KOPT-K1 (cell line): ENCODE data around the gene MRPL16.
"Not testable (repeated sequence)": the region's sequence is repeated elsewhere in the genome, so short reads cannot be mapped to it uniquely, and the experiment has no call there.

Experiments used
- H3K27ac ChIP-seq: fragments of 200-600 bp; sonication (generic); 2 replicates; pipeline ENCODE4 v1.5.1; 2016; ENCODE audit warnings: antibody characterized with exemption, mild to moderate bottlenecking, low read depth, low read length; ENCODE audit not compliant: poor library complexity, severe bottlenecking
- H3K36me3 ChIP-seq: fragments of 200-600 bp; sonication (generic); 2 replicates; pipeline ENCODE4 v1.5.1; 2017; ENCODE audit warnings: antibody characterized with exemption, mild to moderate bottlenecking, low read length, moderate library complexity; ENCODE audit not compliant: insufficient read depth
- H3K9me3 ChIP-seq: fragments of 200-600 bp; sonication (generic); 2 replicates; pipeline ENCODE4 v1.5.1; 2017; ENCODE audit warnings: antibody characterized with exemption, low read length, mild to moderate bottlenecking; ENCODE audit not compliant: insufficient read depth, poor library complexity, severe bottlenecking

Gene MRPL16

DNA sequence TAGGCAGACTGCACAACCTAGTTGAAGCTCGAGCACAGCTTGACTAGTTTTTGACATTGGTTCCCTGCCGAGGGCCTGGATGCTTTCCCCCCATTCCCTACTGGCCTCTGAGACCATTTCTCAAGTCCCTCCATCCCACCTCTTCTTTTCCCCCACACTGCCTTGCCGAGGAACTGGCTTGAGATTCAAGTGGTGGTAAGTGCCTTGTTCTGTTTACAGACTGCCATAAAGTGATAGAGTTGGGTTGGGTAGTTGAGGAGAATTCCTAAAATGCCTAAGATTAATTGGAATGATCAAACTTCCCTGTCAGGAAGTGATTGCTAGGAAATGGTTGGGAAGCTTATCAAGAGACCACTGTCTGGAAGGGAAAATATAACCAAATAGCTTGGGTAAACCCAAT lies 16.2 kb downstream of the MRPL16 start:
- H3K36me3 ChIP-seq = no peaks in the 10 kb centered on the region
- H3K27ac ChIP-seq = no peak overlapping the region
- H3K9me3 ChIP-seq = no peaks in the 10 kb centered on the region

DNA sequence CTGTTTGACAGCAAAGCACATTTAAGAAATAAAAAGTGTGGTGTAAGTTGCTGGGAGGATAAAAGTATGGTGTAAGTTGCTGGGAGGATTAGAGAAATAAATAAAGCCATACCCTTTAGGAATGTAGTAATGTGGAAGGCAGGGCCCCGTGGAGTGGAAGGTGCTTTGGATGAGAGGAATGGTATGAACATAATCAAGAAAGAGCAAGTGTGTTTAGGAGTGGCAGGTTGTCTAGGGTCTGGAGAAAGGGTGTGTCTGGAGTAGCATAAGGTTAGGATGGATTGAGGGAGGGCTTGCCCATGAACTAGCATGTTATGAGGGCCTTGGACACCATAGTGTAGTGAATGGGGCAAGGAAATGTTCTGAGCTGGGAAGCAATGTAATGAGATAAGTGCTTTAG lies 18.1 kb downstream of the MRPL16 start:
- no peak overlapping the region for H3K27ac ChIP-seq
- no peaks in the 10 kb centered on the region for H3K36me3 ChIP-seq
- no peaks in the 10 kb centered on the region for H3K9me3 ChIP-seq

DNA sequence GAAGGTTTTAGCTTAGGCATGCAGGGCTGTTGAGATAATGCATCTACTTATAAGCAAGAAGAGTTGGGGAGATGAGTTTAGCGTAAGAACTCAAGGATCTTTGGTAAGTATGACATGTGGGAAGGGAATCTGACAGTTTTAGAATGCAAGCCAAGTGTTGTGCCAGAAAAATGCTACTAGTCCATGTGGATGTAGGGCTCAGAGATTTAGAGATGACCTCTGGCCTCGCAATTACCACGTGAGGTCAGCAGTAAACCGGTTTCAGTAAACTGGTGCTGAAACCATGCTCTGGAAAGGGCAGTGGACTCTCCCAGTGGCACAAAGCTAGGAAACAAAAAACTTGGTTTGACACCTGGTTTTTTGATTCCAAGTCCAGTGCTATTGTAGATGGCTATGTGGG lies 18.9 kb downstream of the MRPL16 start:
- Histone ChIP-seq H3K27ac (no peak overlapping the region), H3K36me3 (no peaks in the 10 kb centered on the region), H3K9me3 (no peaks in the 10 kb centered on the region)

DNA sequence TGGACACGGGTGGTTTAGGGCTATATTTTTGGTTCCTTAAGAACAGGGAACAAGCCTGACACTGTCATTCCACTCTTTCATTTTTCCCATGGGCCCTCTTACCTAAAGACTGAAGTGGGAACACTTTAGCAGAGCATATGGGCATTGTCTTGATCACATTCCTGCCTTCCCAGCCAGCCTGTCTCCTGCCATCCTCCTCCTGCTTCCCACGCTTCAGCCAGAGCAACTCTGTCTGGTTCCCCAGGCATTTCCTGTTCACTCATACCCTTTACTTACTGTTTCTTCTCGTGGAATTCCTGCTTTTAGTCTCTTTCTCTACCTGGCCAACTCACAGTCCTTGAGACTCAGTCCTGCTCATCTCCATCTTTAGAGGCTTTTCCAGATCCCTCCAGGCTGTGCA lies 22.8 kb downstream of the MRPL16 start:
- Histone ChIP-seq H3K27ac (no peak overlapping the region), H3K36me3 (no peaks in the 10 kb centered on the region)

DNA sequence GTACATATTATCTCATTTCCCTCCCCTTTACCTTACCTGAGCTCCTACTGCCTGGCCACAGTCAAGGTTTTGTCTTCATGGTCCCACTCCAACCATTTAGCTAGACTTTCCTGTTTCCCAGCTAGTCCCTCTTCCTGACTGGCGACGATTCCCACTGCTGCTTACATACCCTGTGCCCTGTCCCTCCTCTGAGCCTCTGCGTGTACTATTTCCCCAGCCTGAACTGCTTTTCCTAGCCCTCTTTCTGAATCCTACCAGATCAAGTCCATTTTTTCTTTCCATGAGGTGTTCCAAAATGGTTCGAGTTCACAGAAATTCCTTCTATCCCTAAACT lies 23.4 kb downstream of the MRPL16 start:
- no peak overlapping the region for H3K27ac ChIP-seq

More for the DNA sequence above, 22.8 kb downstream of the MRPL16 start:
- H3K9me3 ChIP-seq = peaks cover 24% of the 10 kb centered on the region

DNA sequence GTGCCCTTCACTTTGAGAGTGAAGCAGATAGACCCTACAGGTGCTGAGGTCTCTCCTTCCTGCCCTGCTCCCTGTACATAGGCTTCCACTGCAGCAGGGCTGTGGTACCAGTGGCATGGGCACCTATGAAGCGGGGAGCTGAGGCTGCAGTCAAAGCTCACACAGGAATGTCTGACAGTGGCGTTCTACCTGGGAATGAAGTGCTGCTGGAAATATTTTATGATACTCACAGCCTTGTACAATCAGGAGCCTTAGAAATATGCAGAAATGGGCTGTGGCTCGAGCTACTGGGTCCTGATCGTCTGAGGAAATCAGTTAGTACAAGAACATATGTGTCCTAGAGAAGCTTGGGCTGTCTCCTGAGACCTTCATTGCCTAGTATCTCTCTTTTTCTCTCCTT lies 24.8 kb downstream of the MRPL16 start:
- Histone ChIP-seq H3K36me3 (no peaks in the 10 kb centered on the region), H3K9me3 (peaks cover 35% of the 10 kb centered on the region), H3K27ac (no peak overlapping the region)

More for the DNA sequence above, 23.4 kb downstream of the MRPL16 start:
- H3K9me3 ChIP-seq = peaks cover 28% of the 10 kb centered on the region
- H3K36me3 ChIP-seq = no peaks in the 10 kb centered on the region

DNA sequence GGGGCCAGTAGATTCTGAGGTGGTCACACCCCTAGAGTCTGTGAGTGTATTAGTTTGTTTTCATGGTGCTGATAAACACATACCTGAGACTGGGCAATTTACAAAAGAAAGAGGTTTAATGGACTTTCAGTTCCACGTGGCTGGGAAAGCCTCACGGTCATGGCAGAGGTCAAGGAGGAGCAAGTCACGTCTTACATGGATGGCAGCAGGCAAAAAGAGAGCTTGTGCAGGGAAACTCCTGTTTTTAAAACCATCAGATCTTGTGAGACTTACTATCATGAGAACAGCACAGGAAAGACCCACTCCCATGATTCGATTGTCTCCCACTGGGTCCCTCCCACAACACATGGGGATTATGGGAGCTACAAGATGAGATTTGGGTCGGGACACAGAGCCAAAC lies 26.1 kb downstream of the MRPL16 start:
- H3K27ac ChIP-seq, H3K36me3 ChIP-seq: not testable (repeated sequence)
- peaks cover 35% of the 10 kb centered on the region for H3K9me3 ChIP-seq

DNA sequence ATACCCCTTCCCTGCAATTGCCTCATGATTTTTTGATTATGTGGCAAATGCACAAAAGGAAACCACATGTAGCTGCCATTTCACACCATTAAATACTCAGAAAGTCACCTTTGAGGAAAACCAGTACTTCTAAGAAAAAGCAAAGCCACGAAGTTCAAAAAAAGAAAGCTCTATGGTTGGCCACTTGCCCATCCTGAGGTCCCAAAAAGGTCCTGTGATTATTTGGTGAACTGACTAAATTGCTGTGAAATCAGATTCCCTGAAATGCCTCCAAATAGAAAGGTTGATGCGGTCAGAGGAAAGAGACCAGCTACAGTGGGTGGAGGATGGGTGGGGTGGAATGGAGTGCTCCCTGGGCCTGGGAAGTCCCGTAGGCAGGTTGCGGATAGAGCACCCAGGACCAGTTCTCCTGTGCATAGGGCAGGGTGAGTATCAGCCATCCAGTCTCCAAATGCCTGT lies 26.9 kb downstream of the MRPL16 start:
- Histone ChIP-seq H3K9me3 (peaks cover 35% of the 10 kb centered on the region), H3K36me3 (no peaks in the 10 kb centered on the region), H3K27ac (no peak overlapping the region)

DNA sequence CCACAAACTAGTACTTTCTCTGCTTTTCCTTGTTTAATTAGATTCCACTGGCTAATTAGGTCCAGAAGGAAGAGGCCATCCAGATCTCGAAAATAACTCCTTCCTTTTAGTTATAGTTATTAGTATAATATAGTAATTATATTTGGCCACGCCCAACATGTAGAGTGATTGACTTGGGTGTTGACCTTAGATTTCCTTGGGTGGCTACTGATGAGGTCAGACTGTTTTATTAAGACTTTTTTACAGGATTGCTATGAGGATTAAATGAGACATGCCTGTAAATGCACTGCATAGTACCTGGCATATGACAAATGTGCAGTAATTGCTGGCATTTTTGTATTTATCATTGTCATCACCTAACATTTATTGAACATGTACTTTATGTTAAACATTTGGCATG lies 28.5 kb downstream of the MRPL16 start:
- Histone ChIP-seq H3K27ac (no peak overlapping the region), H3K36me3 (no peaks in the 10 kb centered on the region), H3K9me3 (peaks cover 35% of the 10 kb centered on the region)

DNA sequence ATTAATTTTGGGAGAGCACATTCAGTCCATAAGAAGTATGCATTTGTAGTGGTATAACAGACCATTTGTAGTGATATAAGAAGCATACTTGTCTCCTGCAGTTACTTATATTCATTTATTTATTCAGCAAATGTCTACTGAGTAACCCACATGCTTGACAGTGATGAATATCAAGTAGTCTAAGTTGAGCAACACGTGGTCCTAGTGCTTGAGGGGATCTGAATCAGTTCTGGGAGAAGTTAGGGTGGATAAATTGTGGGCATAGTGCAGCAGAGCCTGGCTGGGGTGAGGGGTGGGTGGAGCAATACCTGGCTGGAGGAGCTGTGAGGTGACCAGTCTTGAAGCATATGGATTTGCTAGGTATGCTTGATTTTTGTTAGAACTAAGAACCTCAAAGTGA lies 31.1 kb downstream of the MRPL16 start:
- Histone ChIP-seq H3K9me3 (peaks cover 27% of the 10 kb centered on the region), H3K27ac (no peak overlapping the region), H3K36me3 (no peaks in the 10 kb centered on the region)

DNA sequence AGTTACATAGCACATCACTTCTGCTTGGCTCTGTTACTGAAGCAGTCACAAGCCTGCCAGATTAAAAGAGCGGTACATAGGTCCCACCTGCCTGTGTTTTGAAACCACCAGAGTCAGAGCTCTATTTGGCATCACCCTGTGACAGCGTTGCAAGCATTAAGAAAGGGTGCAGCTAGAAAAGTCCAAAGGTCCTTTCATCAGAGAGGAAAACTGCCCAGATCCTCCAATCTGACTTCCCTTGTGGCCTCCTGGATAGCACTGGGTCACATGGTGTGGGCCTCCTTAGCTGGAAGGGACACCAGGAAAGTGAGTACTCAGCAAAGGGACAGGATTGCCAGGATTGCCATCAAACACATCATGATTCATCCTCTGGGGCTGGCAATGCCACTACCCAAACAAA lies 32.5 kb downstream of the MRPL16 start:
- H3K36me3 ChIP-seq = no peaks in the 10 kb centered on the region

DNA sequence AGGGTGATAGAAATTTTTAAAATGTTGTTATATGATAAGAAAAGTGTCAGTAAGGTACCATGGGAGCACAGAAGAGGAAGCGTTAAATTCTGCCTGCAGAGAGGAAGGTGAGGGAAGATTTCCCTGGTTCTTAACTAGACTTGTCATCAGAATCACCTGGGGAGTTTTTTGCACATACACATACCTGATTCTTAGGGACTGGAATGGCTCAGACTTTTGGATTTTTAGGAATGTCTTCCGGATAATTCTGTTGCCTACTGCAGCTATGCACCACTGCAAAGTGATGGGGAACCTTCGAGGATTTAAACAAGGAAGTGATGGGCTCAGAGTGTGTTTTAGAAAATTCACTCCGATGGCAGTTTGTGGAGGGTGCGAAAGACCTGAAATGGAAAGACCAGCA lies 33.5 kb downstream of the MRPL16 start:
- peaks cover 5% of the 10 kb centered on the region for H3K9me3 ChIP-seq
- H3K27ac ChIP-seq = no peak overlapping the region
- H3K36me3 ChIP-seq = no peaks in the 10 kb centered on the region

More for the DNA sequence above, 32.5 kb downstream of the MRPL16 start:
- Histone ChIP-seq H3K27ac (no peak overlapping the region), H3K9me3 (peaks cover 14% of the 10 kb centered on the region)

DNA sequence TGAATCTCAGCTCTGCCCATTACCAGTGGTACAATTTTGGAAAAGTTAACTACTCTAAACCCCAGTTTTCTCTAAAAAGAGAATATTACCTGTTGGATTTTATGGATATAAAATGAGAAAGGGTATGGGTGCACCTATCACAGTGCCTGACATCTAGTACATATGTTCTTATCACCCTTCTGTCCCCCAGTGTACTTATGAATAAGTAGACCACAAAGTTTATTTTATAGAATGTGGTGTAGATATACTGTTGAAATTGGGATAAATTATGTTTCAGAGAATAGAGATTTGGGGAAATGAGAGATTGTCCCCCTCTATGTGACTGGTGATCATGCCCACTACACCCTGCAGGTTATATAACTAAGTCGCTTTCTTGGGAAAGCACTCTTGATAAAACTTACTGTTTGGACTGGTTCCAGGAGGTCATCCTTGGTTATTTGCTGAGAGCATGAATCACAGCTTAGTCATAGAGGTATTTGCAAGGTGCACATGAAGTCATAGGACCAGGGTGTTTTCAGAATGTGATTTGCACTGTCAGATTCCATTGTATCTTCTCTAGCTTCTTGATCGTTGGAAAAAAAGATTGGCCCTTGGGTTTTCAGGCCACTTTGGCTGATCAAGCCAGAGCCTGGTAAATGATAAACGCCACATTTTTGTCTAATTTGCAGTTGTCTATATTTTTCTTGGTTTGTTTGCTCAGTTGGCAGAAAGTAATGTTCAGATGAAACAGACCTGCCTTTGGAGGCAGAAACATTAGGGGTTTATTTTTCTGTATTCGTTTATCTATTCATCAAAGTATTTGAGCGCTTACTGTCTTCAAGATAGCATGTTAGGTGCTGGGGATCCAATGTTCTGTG lies 34.1 kb downstream of the MRPL16 start:
- H3K36me3 ChIP-seq = no peaks in the 10 kb centered on the region
- no peak overlapping the region for H3K27ac ChIP-seq
- H3K9me3 ChIP-seq = no peaks in the 10 kb centered on the region

DNA sequence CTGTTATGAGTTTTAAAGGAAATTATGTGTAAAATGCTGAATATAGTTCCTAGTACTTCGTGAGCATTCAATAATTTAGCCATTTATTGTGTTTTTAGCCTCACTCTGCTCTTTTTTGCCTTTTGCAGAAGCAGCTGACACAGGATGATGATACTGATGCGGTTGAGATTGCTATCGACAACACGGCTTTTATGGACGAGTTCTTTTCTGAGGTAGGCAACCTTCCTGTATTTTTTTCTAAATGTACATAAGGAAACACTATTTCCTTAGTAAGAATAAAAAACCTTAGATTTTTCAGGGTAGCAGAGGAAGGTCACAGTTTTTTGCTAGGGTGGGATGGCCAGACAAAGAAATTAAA lies 37.5 kb downstream of the MRPL16 start:
- Histone ChIP-seq H3K27ac (no peak overlapping the region), H3K36me3 (no peaks in the 10 kb centered on the region), H3K9me3 (no peaks in the 10 kb centered on the region)

DNA sequence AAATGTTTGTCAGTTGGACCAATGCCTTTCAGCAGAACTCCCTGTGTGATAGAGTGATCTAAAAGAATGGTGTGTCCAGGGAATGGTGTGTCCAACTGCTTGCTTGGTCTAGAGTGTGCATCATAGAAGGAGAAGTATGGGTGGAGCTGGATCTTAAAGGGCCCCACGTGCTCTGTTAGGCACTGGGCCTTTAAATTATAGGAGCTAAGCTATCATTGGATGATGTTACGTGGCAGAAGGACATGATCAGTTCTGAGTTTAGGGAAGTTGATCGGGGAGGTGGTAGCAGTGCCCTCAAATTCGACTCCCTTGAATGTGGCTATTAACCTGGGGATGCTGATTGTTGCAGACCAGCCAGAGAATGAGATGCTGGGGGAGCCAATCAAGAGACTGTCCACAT lies 39.0 kb downstream of the MRPL16 start:
- no peaks in the 10 kb centered on the region for H3K36me3 ChIP-seq
- no peaks in the 10 kb centered on the region for H3K9me3 ChIP-seq
- H3K27ac ChIP-seq = no peak overlapping the region

DNA sequence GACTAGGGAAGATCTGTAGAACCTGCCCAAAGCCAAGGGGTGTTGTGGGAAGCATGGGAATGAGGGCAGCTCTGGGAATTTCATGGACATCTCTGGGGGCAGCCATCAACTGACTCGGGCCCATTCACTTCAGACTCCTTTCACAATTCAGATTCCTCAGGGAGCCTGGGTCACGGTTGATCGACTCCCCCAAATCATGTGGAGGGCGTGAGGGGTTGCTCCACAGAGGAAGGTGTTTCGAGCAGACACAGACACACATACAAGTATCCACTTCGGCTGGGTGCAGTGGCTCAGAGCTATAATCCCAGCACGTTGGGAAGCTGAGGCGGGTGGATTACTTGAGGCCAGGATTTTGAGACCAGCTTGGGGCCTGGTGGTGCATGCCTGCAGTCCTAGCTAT lies 39.7 kb downstream of the MRPL16 start:
- Histone ChIP-seq H3K36me3 (no peaks in the 10 kb centered on the region), H3K27ac (no peak overlapping the region), H3K9me3 (no peaks in the 10 kb centered on the region)
